Brain microvascular endothelial cell (primary cell): ENCODE data around the gene UBE3B.

Experiments
- DNase-seq: peaks from one replicate; pipeline ENCODE4 v3.0.0-alpha.2; 2020
- H3K27ac ChIP-seq: fragments of 250-450 bp; sonication (Bioruptor Pico); 2 replicates; pipeline ENCODE4 v1.5.1; 2020; ENCODE audit warnings: mild to moderate bottlenecking, moderate library complexity
- H3K27me3 ChIP-seq: fragments of 250-450 bp; sonication (Bioruptor Pico); replicated peaks from 2 replicates; pipeline ENCODE4 v1.5.1; 2020; ENCODE audit warnings: mild to moderate bottlenecking
- H3K36me3 ChIP-seq: fragments of 250-450 bp; sonication (Bioruptor Pico); replicated peaks from 2 replicates; pipeline ENCODE4 v1.5.1; 2020; ENCODE audit warnings: mild to moderate bottlenecking
- H3K4me3 ChIP-seq: 2 replicates; pipeline ENCODE4 v1.5.1; 2011; ENCODE audit warnings: low read depth, mild to moderate bottlenecking, control low read depth, low read length, moderate library complexity
- in situ Hi-C: cut with HindIII; loops from 2 replicates; pipeline ENCODE4 v1.10.0; 2017; ENCODE audit warnings: low sequenced_read_pairs, low pct_ligation_motif_present
- TF ChIP-seq, protein P1 (sequence below): IDR thresholded peaks from 2 replicates; pipeline ENCODE4 v1.5.1; 2011; ENCODE audit warnings: low read depth, mild to moderate bottlenecking, moderate library complexity, low read length, control low read depth, inconsistent platforms; ENCODE audit errors: missing control alignments

UBE3B gene

DNA sequence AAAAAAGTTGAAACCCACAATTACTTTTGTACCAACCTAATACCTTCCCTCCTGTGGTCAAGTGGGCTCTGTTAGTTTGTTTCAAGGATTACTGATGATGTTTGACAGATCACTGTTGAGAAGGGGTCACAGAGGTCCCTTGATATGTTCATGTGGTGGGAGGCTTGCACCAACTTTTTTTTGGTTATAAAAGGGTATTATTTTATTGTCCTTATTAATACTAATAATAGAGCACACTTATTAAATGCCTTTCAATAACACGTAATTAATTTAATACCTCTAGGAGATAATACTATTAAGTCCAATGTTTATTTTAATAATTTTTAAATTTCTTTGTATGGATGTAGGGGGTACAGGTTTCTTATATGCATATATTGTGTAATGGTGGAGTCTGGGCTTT lies 4.4 kb downstream of the UBE3B start:
- H3K27ac ChIP-seq = no peak overlapping the region
- H3K36me3 ChIP-seq = peaks cover 30% of the 10 kb centered on the region
- no peaks in the 10 kb centered on the region for H3K27me3 ChIP-seq
- H3K4me3 ChIP-seq = no peak overlapping the region
- DNase-seq = no peak
- in situ Hi-C loops = no loop called here
- TF ChIP-seq, protein P1, sequence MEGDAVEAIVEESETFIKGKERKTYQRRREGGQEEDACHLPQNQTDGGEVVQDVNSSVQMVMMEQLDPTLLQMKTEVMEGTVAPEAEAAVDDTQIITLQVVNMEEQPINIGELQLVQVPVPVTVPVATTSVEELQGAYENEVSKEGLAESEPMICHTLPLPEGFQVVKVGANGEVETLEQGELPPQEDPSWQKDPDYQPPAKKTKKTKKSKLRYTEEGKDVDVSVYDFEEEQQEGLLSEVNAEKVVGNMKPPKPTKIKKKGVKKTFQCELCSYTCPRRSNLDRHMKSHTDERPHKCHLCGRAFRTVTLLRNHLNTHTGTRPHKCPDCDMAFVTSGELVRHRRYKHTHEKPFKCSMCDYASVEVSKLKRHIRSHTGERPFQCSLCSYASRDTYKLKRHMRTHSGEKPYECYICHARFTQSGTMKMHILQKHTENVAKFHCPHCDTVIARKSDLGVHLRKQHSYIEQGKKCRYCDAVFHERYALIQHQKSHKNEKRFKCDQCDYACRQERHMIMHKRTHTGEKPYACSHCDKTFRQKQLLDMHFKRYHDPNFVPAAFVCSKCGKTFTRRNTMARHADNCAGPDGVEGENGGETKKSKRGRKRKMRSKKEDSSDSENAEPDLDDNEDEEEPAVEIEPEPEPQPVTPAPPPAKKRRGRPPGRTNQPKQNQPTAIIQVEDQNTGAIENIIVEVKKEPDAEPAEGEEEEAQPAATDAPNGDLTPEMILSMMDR = no peak

DNA sequence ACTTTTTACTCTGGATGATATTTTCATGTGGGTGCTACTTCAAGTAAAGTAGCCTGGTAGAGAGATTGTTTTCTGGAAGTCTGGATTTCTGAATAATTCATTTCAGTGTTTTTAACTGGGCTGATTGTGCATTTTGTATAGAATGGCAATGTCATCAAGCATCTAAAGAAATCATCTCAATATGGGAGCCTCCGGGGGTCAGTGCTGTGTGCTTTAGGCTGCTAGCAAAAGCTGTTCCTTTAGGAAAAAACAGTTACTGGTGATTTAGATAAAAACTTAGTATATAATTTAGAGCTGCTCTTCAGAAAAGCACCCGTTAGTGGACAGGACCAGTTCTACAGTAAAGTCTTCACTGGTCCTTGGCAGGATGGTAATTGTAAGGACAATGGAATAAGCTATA lies 5.1 kb downstream of the UBE3B start:
- TF ChIP-seq, protein P1 = no peak

DNA sequence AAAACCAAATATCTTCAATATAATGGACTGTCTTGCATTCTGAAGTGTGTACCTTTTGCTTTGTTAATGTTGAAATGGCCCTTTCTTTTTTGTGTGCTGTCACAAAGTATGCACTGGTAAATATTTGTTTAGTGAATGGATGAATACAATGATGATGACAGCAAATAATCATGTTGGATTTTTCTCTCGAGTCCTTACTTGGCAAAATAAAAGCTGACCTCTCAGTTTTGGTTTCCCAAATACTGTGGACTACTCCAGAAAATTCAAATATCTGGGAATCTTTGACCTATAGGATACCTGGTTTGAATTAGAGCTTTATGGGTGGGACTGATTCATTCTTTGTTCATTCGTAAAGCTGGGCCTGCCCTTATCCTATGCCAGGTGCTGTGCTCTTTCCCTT lies 5.5 kb downstream of the UBE3B start:
- Histone ChIP-seq H3K4me3 (no peak overlapping the region), H3K27me3 (no peaks in the 10 kb centered on the region), H3K36me3 (peaks cover 40% of the 10 kb centered on the region), H3K27ac (no peak overlapping the region)
- in situ Hi-C loops = no loop called here
- TF ChIP-seq, protein P1 = no peak
- no peak for DNase-seq

More for the DNA sequence above, 5.1 kb downstream of the UBE3B start:
- H3K4me3 ChIP-seq = no peak overlapping the region
- H3K36me3 ChIP-seq = peaks cover 36% of the 10 kb centered on the region
- in situ Hi-C loops = no loop called here
- H3K27me3 ChIP-seq = no peaks in the 10 kb centered on the region
- no peak overlapping the region for H3K27ac ChIP-seq
- DNase-seq = no peak

DNA sequence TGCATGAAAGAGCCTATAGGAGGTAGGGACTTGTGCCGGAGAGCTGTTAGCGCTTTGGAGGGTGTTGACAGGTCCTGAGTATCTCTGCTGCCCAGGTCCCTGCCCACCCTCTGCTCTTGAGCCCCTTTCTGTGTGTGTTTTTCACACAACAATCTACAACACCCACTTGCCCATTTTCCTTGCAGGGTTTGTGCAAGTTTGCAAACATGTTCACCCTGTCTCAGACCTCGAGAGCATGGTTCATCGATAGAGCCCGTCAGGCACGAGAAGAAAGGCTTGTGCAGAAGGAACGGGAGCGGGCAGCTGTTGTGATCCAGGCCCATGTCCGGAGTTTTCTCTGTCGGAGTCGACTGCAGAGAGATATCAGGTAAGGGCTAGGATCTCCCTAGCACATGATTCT lies 5.9 kb downstream of the UBE3B start:
- no peaks in the 10 kb centered on the region for H3K27me3 ChIP-seq
- TF ChIP-seq, protein P1 = no peak
- H3K27ac ChIP-seq = no peak overlapping the region
- no peak overlapping the region for H3K4me3 ChIP-seq
- in situ Hi-C loops = no loop called here
- H3K36me3 ChIP-seq = peaks cover 44% of the 10 kb centered on the region
- DNase-seq = no peak

DNA sequence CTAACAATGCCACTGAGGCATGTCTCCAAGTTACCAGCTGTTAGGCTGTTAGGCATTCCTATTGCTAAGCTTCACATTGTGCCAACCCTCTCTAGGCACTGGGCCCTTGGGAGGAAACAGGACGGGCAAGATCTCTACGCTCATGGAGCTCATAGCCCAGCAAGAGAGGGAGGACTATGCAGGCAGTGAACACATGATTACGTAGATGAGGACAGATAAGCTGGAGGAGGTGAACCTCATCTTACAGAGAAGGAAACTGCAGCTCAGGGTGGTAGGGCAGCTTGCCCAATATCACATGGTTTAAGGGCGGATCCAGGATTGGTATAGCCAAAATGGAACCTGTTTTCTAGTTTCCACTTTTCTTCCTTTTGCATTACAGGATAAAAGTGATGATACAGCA lies 7.8 kb downstream of the UBE3B start:
- no peaks in the 10 kb centered on the region for H3K27me3 ChIP-seq
- H3K4me3 ChIP-seq = no peak overlapping the region
- H3K36me3 ChIP-seq = peaks cover 60% of the 10 kb centered on the region
- DNase-seq = no peak
- TF ChIP-seq, protein P1 = no peak
- no peak overlapping the region for H3K27ac ChIP-seq
- in situ Hi-C loops = no loop called here
